ENCODE results near the gene SAMD5. TPM values are rescaled to one million over a fixed set of nuclear protein-coding genes. Genes with fewer than 3 reads are reported as not detected.

Gene SAMD5
- total and polyA plus RNA-seq, 2 of the 8 experiments (the other 6 are each of a cell fraction or from before 2014, with no cell fraction given) = 0.02 to 0.04 TPM

DNA sequence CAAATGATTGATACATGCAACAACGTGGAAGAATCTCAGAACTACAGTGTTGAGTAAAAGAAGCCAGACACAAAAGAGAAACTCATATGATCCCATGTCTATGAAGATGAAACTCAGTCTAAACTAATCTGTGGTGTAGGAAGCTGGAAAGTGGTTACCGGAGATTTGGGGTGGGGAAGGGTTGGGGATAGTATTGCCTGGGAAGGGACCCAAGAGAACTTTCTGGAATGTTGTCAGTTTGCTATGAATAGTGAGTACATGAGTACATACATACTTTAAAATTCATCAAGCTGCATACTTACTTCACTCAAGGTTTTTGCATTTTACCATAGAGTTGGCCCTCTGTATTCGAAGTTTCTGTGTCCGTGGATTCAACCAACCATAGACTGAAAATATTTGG is 106.0 kb downstream of the SAMD5 start:
- H2BK15ac ChIP-seq (ENCODE audit: low read length) = no peak overlapping the region
- H3K4me3 ChIP-seq (ENCODE audit: extremely low read depth in 1 of 4, insufficient read depth in 2 of 4, low read depth in 3 of 4, low read length in 4 of 4) = no peak overlapping the region
- H3K36me3 ChIP-seq (ENCODE audit: control insufficient read depth in 2 of 4, insufficient read depth in 4 of 4, low read length in 3 of 4) = no peaks in the 10 kb centered on the region
- no peaks in the 10 kb centered on the region for H3K9me3 ChIP-seq (ENCODE audit: insufficient read depth in 2 of 2, low read depth in 1 of 2, low read length in 1 of 2)
- no peak overlapping the region for H3K14ac ChIP-seq (ENCODE audit: insufficient read length)
- H2BK20ac ChIP-seq (ENCODE audit: low read length) = no peak overlapping the region
- H3K23ac ChIP-seq (ENCODE audit: insufficient read length) = no peak overlapping the region
- no peak overlapping the region for H3K9ac ChIP-seq (replicated peaks in 1 of 4; ENCODE audit: extremely low read depth in 1 of 4, low read depth in 3 of 4, low read length in 3 of 4)
- TF ChIP-seq JUN (IDR thresholded peaks at IDR 0.05; ENCODE audit: low read depth, low read length) (no peak), SIX5 (IDR thresholded peaks at IDR 0.05; ENCODE audit: low read depth, low read length) (no peak), POLR2A (IDR thresholded peaks at IDR 0.05; ENCODE audit: control extremely low read depth in 1 of 2, low read depth in 2 of 2, low read length in 2 of 2) (no peak)
- no peak overlapping the region for H2BK12ac ChIP-seq (ENCODE audit: low read depth, low read length)
- no peak overlapping the region for H2AFZ ChIP-seq (ENCODE audit: low read length)
- H4K8ac ChIP-seq (ENCODE audit: extremely low read depth, insufficient read depth, low read length) = no peak overlapping the region
- no peaks in the 10 kb centered on the region for H3K79me1 ChIP-seq (ENCODE audit: low read depth, low read length)
- H4K91ac ChIP-seq (replicated peaks; ENCODE audit: insufficient read length, low read length) = no peak overlapping the region
- H3K56ac ChIP-seq (replicated peaks; ENCODE audit: insufficient read length, low read depth, low read length) = no peak overlapping the region
- H3K4me1 ChIP-seq (replicated peaks in 1 of 4; ENCODE audit: control insufficient read depth in 3 of 4, insufficient read depth in 4 of 4, low read length in 3 of 4) = no peaks in the 10 kb centered on the region
- no peaks in the 10 kb centered on the region for H3K23me2 ChIP-seq (ENCODE audit: low read depth, low read length)
- no peaks in the 10 kb centered on the region for H3K27me3 ChIP-seq (replicated peaks in 1 of 4; ENCODE audit: control insufficient read depth in 3 of 4, extremely low read depth in 1 of 4, insufficient read depth in 3 of 4, low read length in 3 of 4)
- no peaks in the 10 kb centered on the region for H3K79me2 ChIP-seq (ENCODE audit: control insufficient read depth in 1 of 2, insufficient read depth in 2 of 2, low read length in 2 of 2)
- H2AK5ac ChIP-seq (ENCODE audit: low read depth, low read length) = no peak overlapping the region
- no peak overlapping the region for H3K4ac ChIP-seq (replicated peaks; ENCODE audit: insufficient read length, low read depth, low read length)
- DNase-seq (ENCODE audit: low read depth in 1 of 2, low spot score in 2 of 2) = no peak
- no peak overlapping the region for H2BK5ac ChIP-seq (ENCODE audit: low read depth, low read length)
- H2BK120ac ChIP-seq (replicated peaks; ENCODE audit: low read depth, low read length) = no peak overlapping the region
- no peak overlapping the region for H3K18ac ChIP-seq (ENCODE audit: extremely low read depth, low read length)
- 80% methylated on average over 4 of the region's 4 CpGs; no CpG with 5 or more reads in 1 of the 2 experiments for WGBS, 2 experiments (ENCODE audit: extremely low coverage in 1 of 2, insufficient coverage in 1 of 2, insufficient read length in 1 of 2, insufficient replicate concordance in 2 of 2, low coverage in 1 of 2, low lambda C conversion rate in 2 of 2, missing lambda C conversion rate in 1 of 2)
- H4K20me1 ChIP-seq (replicated peaks in 1 of 2; ENCODE audit: control insufficient read depth in 1 of 2, insufficient read depth in 2 of 2, low read length in 2 of 2) = no peaks in the 10 kb centered on the region
- FAIRE-seq = no peak
- CTCF ChIA-PET (ENCODE audit: partially characterized antibody) = interaction anchor here (1.1 to 2.0 kb wide), 3 partner anchors 23 to 551 kb away, joined by 3 to 5 read pairs (median 3); no protein-coding TSS in a partner anchor
- H3K27ac ChIP-seq (ENCODE audit: low read depth, low read length) = no peak overlapping the region
- no peak overlapping the region for H3K4me2 ChIP-seq (ENCODE audit: insufficient read depth in 1 of 2, low read depth in 2 of 2, low read length in 2 of 2)
- POLR2A ChIA-PET (ENCODE audit: partially characterized antibody) = no interaction called here
- H4K5ac ChIP-seq (ENCODE audit: insufficient read length, low read depth, low read length) = no peak overlapping the region

Data from H1 (cell line).